GM19324 (cell line): ENCODE data around the gene LDB3.

Experiments
- ATAC-seq: cut with Tn5 transposase; IDR thresholded peaks from one replicate; pipeline ENCODE4 v1.9.1; 2021; ENCODE audit warnings: mild to moderate bottlenecking, moderate library complexity; ENCODE audit not compliant: unreplicated experiment, low FRiP score

The LDB3 gene

DNA sequence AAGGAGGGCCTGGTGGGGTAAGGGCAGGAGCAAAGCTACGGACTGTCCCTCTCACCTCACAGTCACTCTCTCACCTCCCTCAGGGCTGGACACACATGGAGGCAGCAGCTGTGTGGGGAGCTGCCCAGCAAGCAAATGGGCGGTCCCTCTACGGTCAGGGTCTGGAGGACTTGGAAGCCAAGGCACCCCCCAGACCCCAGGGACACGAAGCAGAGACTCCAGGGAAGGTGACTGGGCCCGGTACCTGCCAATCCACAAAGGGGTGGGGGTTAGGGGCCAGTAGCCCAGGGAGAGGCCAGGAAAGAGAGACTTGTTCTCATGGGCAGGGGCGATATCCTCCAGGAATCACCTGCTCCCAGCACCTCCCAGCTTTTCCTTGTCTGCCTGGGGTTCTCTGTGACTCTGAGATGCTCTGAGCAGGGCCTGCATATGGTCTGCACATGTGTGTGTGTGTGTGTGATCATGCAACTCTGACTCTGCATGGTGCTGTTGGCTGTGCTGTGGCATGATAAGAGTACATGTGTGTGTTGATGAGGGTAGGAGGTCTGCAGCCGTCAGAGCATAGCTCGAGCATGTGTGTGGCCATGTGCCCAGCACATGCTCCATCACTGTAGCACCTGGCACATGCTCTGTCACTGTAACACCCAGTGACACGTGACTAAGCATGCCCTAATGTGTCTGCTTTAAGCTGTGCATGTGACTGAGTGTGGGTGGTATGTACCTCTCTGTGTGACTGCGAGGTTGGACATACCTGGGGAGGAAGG, 4.6 kb upstream of the LDB3 start:
- no peak for ATAC-seq

- ATAC-seq: no peak
Measured at GRCh38 chr10:86664341-86665217, 3.7 kb upstream of the LDB3 start.

DNA sequence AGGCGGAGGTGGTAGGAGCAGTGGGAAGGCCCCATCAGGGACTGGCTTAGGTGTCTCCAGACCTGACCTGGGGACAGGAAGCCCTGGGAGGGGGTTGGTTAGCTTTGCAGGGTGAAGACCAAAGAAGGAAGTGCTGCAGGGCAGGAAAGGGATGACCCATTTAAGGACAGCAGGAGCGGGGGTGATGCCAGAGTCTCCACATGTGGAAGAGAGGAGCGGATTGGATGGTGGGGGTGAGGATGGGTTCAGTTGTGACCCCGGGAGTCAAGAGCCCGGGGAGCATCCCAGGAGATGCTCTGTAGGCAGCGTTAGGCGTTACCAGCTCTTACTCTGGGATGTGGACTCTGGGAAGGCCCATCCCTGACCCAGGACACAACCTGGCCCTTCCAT, 3.1 kb upstream of the LDB3 start:
- ATAC-seq: no peak

DNA sequence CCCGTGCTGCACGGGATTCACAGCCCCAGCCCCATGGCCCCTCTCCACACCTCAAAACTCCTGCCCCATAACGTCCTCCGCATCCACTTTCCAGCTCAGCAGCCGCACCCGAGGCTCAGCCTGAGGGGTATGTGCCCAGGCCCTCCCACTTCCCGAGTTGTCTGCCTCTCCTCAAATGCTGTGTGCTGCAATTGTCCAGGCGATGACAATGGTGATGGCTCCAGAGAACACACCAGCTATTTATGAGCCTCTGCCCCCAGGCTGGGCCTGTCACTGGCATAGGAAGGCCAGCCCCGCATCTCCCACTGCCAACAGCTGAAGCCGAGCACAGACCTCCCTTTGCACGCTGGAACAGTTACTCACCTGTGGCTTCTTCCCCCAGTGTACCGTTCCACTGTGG, 2.4 kb upstream of the LDB3 start:
- ATAC-seq: no peak

- no peak for ATAC-seq
Measured at GRCh38 chr10:86666538-86666937, 1.8 kb upstream of the LDB3 start.

DNA sequence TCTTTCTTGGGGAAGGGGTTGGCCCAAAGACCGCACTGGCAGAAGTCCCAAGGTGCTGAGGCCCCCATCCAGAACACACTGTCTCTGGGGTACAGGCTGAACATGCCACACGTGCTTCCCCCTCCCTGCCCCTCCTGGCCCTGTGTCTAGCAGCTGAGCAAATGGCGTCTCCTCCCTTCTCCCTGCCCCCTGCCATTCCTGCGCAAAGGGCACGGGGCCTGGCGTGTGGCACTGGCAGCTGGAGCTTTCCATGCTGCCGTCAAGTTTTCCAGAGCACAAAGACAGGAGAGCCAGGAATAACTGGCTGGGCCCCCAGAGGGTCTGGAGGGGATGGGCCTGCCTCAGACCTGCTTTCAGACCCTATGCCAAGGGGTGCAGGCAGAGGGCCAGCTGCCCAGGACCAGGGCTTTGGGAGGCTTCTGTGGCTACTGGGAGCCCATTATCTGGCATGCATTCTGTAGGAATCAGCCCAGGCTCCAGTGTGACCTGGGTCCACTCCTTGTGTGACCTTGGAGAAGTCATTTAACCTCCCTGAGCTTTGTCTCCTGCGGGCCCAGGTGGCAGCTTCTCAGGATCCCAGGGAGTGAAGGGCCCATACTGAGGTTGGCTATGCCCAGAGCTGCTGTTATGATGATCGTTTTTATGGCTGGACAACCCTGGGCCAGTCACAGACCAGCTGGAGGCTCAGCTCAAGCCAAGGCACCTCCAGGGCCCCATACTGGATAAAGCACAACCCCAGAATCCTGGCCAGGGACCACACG, 710 bp upstream of the LDB3 start:
- ATAC-seq: no peak

DNA sequence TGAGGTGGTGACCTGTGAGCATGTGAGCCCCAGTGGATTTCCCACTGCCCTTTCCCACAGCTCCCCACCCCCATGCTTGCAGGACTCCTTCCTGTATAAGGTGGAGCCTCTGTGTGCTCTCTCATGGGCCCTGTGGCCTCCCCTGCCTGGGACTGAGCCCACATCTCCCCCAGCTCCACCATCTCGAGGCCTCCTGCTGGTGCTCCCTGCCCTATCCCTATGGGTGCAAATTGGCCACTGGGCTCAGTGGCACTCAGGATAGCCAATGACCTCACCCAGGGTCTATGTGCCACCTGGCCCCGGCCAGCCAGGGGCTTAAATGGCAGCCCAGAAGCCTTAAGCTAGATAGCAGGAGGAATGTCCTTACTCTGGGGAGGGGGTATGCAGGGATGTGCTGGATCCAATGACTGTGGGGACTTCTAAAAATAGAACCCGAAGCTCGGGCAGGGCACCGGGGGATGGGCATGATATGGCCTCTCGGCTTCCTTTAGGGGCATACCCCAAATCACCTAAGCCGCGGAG, 2.0 kb downstream of the LDB3 start:
- ATAC-seq: no peak

- no peak for ATAC-seq
Measured at GRCh38 chr10:86670876-86671275, 2.6 kb downstream of the LDB3 start.

DNA sequence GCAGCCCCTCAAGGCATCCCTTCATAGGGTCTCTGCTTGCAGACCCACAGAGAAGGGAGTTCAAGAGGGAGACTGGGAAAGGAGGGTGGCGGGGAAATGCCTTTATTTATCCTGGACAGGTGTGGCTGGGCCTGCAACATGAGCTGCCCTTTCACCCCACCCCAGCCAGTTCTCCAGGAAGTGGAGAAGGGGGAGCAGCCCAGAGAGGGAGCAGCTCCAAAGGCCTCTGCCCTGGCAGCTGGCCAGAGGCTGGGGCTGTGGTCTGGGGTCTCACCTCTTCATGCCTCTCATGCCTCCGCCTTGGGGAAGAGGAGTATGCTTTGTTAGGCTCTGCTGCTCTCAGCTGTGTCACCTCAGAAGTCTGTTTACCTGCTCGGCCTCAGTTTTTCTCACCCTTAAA, 3.1 kb downstream of the LDB3 start:
- ATAC-seq: no peak

DNA sequence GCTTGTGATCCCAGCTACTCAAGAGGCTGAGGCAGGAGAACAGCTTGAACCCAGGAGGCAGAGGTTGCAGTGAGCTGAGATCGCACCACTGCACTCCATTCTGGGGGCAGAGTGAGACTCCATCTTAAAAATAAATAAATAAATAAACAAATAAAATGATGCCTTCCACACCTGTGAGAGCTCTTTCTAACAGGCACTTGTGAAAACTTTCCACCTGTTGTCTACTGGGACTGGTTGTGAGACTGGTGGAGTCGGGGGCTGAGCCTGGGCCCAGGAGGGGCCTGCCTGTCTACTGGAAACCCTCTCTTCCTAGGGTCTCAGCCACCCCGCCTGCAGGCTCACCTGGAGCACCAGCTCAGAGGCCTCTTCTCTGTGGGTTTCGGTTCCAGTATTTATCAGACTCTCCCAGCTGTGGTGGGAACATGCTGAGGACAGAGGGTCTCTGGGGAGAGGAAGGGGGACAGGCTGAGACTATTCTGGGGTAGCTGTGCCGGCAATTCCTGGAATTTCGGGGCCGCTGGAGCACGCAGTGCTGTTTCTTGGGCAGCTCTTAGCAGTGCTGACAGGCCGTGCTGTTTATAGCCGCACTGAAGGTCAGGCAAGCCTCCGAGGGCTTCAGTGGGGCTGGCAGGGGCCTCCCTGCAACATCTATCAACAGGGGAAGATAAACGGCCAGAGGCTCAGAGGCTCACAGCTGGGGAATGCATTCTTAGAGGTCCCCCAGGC, 3.8 kb downstream of the LDB3 start:
- no peak for ATAC-seq

DNA sequence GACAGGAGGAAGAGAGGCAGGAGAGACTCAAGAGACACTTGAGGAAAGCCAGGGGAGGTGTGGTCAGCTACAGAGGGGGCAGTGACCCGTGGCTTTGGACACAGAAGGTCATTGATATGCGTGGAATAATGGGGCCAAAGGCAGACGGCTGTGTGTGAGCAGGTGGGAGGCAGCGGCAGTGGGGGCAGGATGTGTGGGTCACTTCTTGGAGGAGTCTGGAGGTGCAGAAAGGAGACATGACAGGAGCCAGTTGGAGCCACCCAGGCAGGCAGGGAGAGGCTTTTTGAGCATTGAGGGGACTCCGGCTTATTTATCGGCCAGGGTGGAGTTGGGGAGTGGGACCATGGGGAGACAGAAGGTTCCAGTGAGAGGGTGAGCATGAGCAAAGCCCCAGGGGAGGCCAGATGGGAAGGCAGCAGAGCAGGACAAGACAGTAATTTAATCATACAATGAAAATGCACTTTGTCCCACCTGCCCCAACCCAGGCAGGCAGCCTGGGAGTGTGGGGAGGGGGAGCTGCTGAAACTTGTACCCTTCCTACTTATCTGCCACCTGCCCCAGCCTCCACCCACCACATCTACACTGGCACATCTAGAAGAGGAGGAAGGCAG, 5.0 kb downstream of the LDB3 start:
- no peak for ATAC-seq

DNA sequence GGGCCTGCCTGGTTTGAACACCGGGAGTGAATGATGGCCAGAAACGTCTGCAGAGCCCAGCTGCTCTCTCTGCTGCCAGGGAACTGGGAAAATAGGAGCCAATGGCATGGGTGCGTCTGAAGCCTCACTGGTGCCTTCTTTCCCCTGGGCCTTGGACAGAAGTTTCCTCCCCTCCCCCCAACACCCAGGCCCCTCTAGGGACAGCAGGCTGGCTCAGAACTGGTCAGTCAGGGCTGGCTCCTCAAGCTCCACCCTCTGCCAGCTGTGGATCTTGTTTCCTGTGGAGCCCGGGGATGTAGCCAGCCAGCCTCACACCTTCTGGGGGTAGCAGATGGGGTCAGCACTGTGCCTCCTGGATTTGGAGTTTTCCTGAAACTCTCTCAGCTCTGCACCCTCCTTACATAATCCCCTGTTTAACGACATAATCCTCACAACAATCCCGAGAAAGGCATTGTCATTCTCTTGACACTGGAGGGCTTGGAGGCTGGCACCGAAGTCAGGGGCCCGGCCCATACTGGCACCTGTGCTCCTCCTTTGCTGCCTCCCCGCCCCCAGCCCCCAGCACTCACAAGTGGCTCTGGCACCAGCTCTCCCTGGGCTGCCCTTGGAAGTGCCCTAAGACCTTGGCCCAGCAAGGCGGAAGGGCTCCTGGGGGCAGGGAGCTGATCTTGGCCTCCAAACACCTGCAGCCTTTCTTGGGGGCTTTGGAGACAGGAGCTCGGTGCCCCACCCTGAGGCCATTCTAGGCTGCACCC, 5.7 kb downstream of the LDB3 start:
- ATAC-seq: no peak

- ATAC-seq: no peak
Measured at GRCh38 chr10:86674912-86675311, 6.6 kb downstream of the LDB3 start.

DNA sequence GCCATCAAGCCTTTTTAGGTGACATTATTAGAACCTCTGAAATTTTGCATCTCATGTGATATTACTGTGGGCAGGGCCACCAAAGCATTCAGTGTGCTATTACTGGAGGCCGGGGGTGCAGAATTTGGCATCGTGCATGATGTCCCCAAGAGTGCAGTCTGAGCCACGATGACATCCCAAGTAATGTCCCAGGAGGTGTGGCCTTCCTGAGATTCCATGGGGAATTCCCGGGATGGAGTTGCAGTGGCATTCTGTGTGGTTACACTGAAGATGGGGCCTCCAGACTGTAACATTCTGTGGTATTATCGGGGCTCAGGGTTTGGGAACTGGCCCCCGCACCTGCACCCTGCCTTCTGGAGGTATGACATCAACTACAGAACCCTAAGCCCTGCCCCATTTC, 9.1 kb downstream of the LDB3 start:
- ATAC-seq: no peak

GRCh38 chr10:86678999-86679792, 10.9 kb downstream of the LDB3 start:
- no peak for ATAC-seq

DNA sequence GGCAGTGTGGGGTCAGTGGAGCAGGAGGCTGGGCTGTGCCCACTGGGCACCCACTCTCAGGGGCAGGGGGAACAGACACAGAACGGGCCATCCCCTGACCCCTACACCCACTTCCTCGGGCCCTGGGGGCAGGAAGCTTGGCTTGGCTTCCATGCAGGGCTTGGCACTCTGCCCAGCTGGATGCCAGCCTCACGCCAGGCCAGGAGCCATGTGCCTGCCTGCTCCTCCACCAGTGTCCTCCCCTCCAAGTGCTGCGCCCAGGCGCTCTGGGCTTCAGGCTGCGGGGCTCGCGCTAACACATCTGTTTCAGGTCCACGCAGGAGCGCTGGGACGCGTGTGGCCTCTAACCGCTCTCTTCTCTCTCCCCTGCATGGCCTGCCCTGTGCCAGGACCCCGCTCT, 12.7 kb downstream of the LDB3 start:
- no peak for ATAC-seq

DNA sequence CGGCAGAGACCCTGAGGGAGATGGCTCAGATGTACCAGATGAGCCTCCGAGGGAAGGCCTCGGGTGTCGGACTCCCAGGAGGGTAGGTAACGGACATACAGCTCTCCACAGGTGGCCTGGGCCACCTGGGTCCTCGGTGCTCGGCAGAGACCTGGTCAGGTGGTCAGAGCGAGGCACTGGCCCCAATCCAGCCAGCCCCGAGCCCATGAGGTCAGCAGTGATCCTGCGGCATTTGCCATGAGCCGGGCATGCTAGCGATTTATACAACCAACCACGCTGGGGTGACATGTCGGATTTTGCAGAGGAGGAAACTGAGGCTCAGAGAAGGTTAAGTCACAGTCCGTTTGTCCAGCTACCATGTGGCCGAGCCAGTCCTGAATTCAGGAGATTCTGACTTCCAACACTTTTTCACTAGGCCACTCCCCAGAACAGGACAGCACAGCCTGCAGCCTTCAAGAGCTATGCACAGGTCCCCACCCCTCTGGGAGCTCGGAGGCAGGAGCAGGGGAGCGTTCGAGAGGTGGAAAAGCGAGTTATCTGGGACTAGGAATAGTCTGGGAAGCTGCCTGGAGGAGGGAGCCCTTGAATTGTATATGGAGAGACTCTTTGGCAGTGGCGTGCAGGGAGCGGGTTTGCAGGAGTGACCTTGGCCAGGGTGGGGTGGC, 13.5 kb downstream of the LDB3 start:
- no peak for ATAC-seq

GRCh38 chr10:86682675-86683074, 14.4 kb downstream of the LDB3 start:
- no peak for ATAC-seq
